Sigmoid colon (tissue), 7 donors: ENCODE data around the gene NPC1. TPM values are rescaled to one million over a fixed set of nuclear protein-coding genes. Genes with fewer than 3 reads are reported as not detected.

Experiments used
- DNase-seq: peaks from one replicate; pipeline ENCODE4 v3.0.0-alpha.2; 2019
- H3K27ac ChIP-seq, 4 donors: fragments of 200-600 bp; sonication (generic); one replicate each; pipeline ENCODE4 v1.5.1; 2016 to 2019; ENCODE audit warnings: mild to moderate bottlenecking in 1 of 4
- H3K27me3 ChIP-seq, 3 donors: fragments of 200-600 bp; sonication (generic); one replicate each; pipeline ENCODE4 v1.5.1; 2019; ENCODE audit warnings: mild to moderate bottlenecking in 1 of 3
- H3K36me3 ChIP-seq, 4 donors: fragments of 200-600 bp; sonication (generic); one replicate each; pipeline ENCODE4 v1.5.1; 2016 to 2019
- H3K4me1 ChIP-seq, 4 donors: fragments of 200-600 bp; sonication (generic); one replicate each; pipeline ENCODE4 v1.5.1; 2017 to 2019
- H3K4me3 ChIP-seq, 4 donors: fragments of 200-600 bp; sonication (generic); one replicate each; pipeline ENCODE4 v1.5.1; 2017 to 2019; ENCODE audit warnings: mild to moderate bottlenecking in 2 of 4, moderate library complexity in 1 of 4
- H3K9me3 ChIP-seq, 4 donors: fragments of 200-600 bp in 3 of 4; sonication (generic) in 3 of 4; one replicate each; pipeline versions ENCODE4 v1.5.1 to v1.6.1; 2013 to 2019
- EP300 ChIP-seq, 4 donors: sonication (generic); formaldehyde crosslinking; IDR thresholded peaks; one replicate each; pipeline ENCODE4 v1.6.1; 2017; ENCODE audit warnings: antibody characterized with exemption in 4 of 4
- POLR2A ChIP-seq, 2 donors: fragments of 450-650 bp; IDR thresholded peaks; one replicate each; pipeline ENCODE4 v1.6.1; 2016; ENCODE audit warnings: antibody characterized with exemption in 2 of 2, mild to moderate bottlenecking in 2 of 2, moderate library complexity in 2 of 2
- POLR2AphosphoS5 ChIP-seq, 4 donors: sonication (generic); formaldehyde crosslinking; IDR thresholded peaks; one replicate each; pipeline ENCODE4 v1.6.1; 2017; ENCODE audit warnings: antibody characterized with exemption in 4 of 4
- WGBS, 2 donors: extraction: QIAGEN DNeasy Blood & Tissue Kit; methylation state at CpG; one replicate each; pipeline ENCODE4 v1.1.7; 2013; 5-methylcytosine and 5-hydroxymethylcytosine counted together
- intact Hi-C: fragments of 100-400 bp; cut with DNase I; formaldehyde crosslinking; loops from one replicate; pipeline ENCODE4 v1.15.1; 2023
- polyA plus RNA-seq, 3 donors: library from polyadenylated mRNA; stranded (reverse); fragments of 200-250 nt; gene quantifications; one replicate each; pipeline ENCODE4 v1.2.3, GENCODE V29; 2013
- total RNA-seq, 4 donors: library from RNA; depleted of rRNA; stranded (reverse); fragments of >200 nt; gene quantifications; one replicate each; pipeline ENCODE4 v1.1.0, GENCODE V29; 2016
- TF ChIP-seq, protein P1 (sequence below), 4 experiments: fragments of 450-650 bp in 3 of 4; fragments of 200-600 bp in 1 of 4; IDR thresholded peaks; one replicate each; pipeline ENCODE4 v1.5.1; 2016 to 2019; ENCODE audit warnings: antibody characterized with exemption in 4 of 4, mild to moderate bottlenecking in 3 of 4, moderate library complexity in 2 of 4
- donor health status: healthy with polysubstance abuse.
- donor health status: Bipolar disorder and iron deficiency.
- donor health status: healthy.

Gene NPC1
- total and polyA plus RNA-seq, 7 donors = 9.0 to 59.2 (median 34.9) TPM

DNA sequence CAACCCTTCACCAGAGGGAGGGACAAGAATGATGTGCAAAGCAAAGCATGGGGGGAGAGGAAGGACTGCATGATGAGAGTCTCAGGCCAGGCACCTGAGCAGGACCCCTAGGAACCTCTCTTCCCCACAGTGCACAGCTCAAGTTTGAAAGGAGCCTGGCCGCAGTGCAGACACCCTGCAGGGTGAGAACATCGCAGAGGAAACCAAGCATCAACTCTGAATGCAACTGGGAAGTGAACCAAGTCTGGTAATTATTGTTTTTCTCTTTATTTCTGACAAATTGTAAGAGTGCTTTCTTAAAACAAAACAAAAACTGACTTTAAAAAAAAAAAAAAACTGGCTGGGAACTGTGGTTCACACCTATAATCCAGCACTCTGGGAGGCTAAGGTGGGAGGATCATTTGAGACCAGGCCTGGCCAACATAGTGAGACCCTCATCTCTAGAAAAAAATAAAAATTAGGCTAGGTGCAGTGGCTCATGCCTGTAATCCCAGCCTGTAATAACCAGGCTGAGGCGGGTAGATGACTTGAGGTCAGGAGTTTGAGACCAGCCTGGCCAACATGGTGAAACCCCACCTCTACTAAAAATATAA, 15.3 kb downstream of the NPC1 start:
- DNase-seq = no peak
- H3K4me3 ChIP-seq = no peak overlapping the region
- peaks cover 0 to 72% (median 17%) of the 10 kb centered on the region in 4 donors for H3K36me3 ChIP-seq
- H3K27ac ChIP-seq = no peak overlapping the region
- WGBS, 2 donors = 82 to 92% methylated on average over 3 of the region's 3 CpGs
- H3K4me1 ChIP-seq = peaks cover 0 to 15% (median 6%) of the 10 kb centered on the region in 4 donors
- intact Hi-C loops = no loop called here
- no peak for TF ChIP-seq EP300 (IDR thresholded peaks at IDR 0.05)
- no peak for TF ChIP-seq POLR2A (IDR thresholded peaks at IDR 0.05)
- no peak for TF ChIP-seq POLR2AphosphoS5 (IDR thresholded peaks at IDR 0.05)
- TF ChIP-seq, protein P1, sequence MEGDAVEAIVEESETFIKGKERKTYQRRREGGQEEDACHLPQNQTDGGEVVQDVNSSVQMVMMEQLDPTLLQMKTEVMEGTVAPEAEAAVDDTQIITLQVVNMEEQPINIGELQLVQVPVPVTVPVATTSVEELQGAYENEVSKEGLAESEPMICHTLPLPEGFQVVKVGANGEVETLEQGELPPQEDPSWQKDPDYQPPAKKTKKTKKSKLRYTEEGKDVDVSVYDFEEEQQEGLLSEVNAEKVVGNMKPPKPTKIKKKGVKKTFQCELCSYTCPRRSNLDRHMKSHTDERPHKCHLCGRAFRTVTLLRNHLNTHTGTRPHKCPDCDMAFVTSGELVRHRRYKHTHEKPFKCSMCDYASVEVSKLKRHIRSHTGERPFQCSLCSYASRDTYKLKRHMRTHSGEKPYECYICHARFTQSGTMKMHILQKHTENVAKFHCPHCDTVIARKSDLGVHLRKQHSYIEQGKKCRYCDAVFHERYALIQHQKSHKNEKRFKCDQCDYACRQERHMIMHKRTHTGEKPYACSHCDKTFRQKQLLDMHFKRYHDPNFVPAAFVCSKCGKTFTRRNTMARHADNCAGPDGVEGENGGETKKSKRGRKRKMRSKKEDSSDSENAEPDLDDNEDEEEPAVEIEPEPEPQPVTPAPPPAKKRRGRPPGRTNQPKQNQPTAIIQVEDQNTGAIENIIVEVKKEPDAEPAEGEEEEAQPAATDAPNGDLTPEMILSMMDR (IDR thresholded peaks at IDR 0.05) = no peak
- H3K9me3 ChIP-seq = no peaks in the 10 kb centered on the region
- H3K27me3 ChIP-seq = no peaks in the 10 kb centered on the region

DNA sequence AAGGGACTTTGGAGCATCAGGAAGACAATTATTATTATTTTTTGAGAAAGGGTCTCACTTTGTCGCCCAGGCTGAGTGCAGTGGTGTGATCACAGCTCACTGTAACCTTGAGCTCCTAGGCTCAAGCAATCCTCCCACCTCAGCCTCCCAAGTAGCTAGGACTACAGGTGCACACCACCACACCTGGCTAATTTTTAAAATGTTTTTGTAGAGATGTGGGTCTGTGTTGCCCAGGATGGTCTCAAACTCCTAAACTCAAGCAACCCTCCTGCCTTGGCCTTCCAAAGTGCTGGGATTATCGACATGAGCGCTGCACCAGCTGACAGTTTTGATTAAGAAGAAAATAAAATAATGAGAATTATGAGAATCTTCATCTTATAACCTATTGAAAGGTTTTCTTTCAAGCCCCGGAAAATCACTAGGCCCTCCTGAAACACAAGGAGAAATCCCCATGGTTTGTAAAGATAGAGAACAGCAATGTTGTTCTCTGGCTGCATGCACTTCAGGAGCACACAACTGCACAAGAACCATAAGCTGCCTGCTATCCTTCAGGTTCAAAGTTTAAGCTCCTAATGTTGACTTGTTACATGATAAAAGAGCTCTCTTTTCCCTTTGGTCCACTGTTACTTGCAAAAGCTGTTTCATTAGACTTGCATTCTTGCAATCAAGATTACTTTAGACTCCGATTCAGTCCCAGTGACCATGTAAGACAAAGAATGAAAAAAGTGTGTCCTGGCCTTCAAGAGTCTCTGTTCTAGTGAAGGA, 16.8 kb downstream of the NPC1 start:
- H3K9me3 ChIP-seq = no peaks in the 10 kb centered on the region
- intact Hi-C loops = no loop called here
- peaks cover 0 to 7% (median 3%) of the 10 kb centered on the region in 4 donors for H3K4me1 ChIP-seq
- H3K4me3 ChIP-seq = no peak overlapping the region
- H3K27ac ChIP-seq = no peak overlapping the region
- 87 to 96% methylated on average over 5 of the region's 5 CpGs for WGBS, 2 donors
- H3K36me3 ChIP-seq = peaks cover 0 to 80% (median 22%) of the 10 kb centered on the region in 4 donors
- no peak for DNase-seq
- H3K27me3 ChIP-seq = no peaks in the 10 kb centered on the region
- TF ChIP-seq POLR2A (IDR thresholded peaks at IDR 0.05) (no peak), POLR2AphosphoS5 (IDR thresholded peaks at IDR 0.05) (no peak), EP300 (IDR thresholded peaks at IDR 0.05) (no peak)

DNA sequence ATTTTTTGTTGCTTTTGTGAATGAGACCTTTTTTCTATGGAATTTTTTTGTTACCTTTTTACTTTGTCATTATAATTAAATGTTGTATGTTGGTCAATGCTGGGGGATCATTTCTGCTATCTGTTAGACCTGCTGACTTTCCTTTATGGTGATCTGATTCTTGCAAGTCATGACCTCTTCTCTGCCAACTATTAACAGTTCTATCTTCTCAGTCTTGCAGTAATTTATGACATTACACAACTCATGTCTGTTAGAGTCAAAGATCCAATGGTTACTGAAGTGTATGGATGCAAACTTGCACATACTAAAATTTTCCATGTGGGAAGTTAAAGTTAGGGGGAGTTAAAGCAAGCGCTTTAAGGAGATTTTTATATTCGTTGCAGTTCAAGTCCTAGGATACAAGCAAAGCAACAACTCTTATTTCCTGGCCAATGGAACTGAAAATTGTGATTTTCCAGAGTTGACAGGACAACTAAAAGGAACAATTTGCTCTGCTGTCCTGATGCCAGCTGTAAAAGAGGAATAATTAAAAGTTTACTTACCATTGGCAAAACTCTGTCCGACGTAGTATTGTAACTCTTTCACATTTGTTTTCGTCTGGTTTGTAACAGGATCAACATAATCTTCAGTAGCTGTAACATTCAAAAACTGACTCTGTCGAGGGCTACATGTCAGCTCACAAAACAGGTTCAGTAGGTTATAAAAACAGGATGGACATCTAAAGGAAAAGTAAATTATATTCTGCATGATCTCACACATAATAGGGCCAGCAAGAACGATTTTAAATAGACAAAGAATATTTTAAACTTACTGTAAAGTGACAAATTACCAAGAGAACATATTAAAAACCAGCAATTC, 17.8 kb downstream of the NPC1 start:
- 74 to 80% methylated on average over 7 of the region's 7 CpGs for WGBS, 2 donors
- Histone ChIP-seq H3K9me3 (no peaks in the 10 kb centered on the region), H3K27ac (no peak overlapping the region), H3K4me3 (no peak overlapping the region), H3K27me3 (no peaks in the 10 kb centered on the region), H3K36me3 (peaks cover 0 to 86% (median 24%) of the 10 kb centered on the region in 4 donors), H3K4me1 (no peaks in the 10 kb centered on the region)
- intact Hi-C loops = no loop called here
- no peak for DNase-seq
- TF ChIP-seq EP300 (IDR thresholded peaks at IDR 0.05) (no peak), POLR2A (IDR thresholded peaks at IDR 0.05) (no peak), POLR2AphosphoS5 (IDR thresholded peaks at IDR 0.05) (no peak)
- TF ChIP-seq, protein P1 (IDR thresholded peaks at IDR 0.05) = no peak

DNA sequence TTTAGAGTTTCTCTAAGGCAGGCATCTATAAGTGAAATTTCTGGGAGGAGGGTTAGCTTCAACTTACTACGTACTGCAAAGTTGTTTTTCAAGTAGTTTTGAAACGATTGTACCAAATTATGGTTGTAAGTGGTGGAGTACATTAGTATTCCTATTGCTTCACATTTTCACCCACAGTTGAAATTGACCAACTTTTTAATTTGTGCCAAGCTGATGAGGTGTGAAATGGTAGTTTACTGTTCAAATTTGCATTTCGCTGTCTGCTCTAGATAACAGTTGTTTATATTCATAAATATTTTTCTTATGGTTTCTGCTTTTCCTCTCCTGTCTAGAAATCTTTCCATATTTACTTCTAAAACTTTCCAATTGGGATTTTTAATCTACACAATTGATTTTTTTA, 18.6 kb downstream of the NPC1 start:
- intact Hi-C loops = no loop called here
- no peak overlapping the region for H3K27ac ChIP-seq

More for the DNA sequence above, 18.6 kb downstream of the NPC1 start:
- H3K4me3 ChIP-seq = no peak overlapping the region
- H3K9me3 ChIP-seq = no peaks in the 10 kb centered on the region
- peaks cover 0 to 78% (median 24%) of the 10 kb centered on the region in 4 donors for H3K36me3 ChIP-seq
- TF ChIP-seq, protein P1 (IDR thresholded peaks at IDR 0.05) = no peak
- TF ChIP-seq POLR2AphosphoS5 (IDR thresholded peaks at IDR 0.05) (no peak), EP300 (IDR thresholded peaks at IDR 0.05) (no peak), POLR2A (IDR thresholded peaks at IDR 0.05) (no peak)
- 93 to 95% methylated on average over 3 of the region's 3 CpGs for WGBS, 2 donors
- H3K27me3 ChIP-seq = no peaks in the 10 kb centered on the region
- no peak for DNase-seq
- no peaks in the 10 kb centered on the region for H3K4me1 ChIP-seq
